ENCODE measurements around the gene SMIM3.
"Not testable (repeated sequence)": the region's sequence is repeated elsewhere in the genome, so short reads cannot be mapped to it uniquely, and the experiment has no call there.

SMIM3 gene

GRCh38 chr5:150801117-150801927, 22.8 kb downstream of the SMIM3 start:
- peaks cover 6% of the 10 kb centered on the region; the same call in 1 of the 2 replicates for H3K36me3 ChIP-seq (ENCODE audit: insufficient read depth, low read depth, low read length)
- peak overlapping the region; percentile 72; the same call in 1 of the 2 replicates for H3K9ac ChIP-seq (ENCODE audit: low read depth, low read length)
- peaks cover 3% of the 10 kb centered on the region; the same call in 1 of the 2 replicates for H3K4me1 ChIP-seq (ENCODE audit: insufficient read depth, low read length)
- H3K27me3 ChIP-seq (ENCODE audit: insufficient read depth, low read length) = no peaks in the 10 kb centered on the region
- H3K27ac ChIP-seq (ENCODE audit: low read length) = no peak overlapping the region
- peak overlapping the region; percentile 79 for H3K4me3 ChIP-seq (ENCODE audit: low read length)
- H3K9me3 ChIP-seq (ENCODE audit: insufficient read depth, low read depth, low read length) = no peaks in the 10 kb centered on the region; the same call in 1 of the 2 replicates

- Histone ChIP-seq H3K9me3 (ENCODE audit: insufficient read depth, low read depth, low read length) (no peaks in the 10 kb centered on the region; the same call in none of the 2 replicates), H3K4me3 (ENCODE audit: low read length) (no peak overlapping the region), H3K27me3 (ENCODE audit: insufficient read depth, low read length) (no peaks in the 10 kb centered on the region), H3K36me3 (ENCODE audit: insufficient read depth, low read depth, low read length) (no peaks in the 10 kb centered on the region), H3K27ac (ENCODE audit: low read length) (no peak overlapping the region), H3K4me1 (ENCODE audit: insufficient read depth, low read length) (peaks cover 3% of the 10 kb centered on the region; the same call in 1 of the 2 replicates), H3K9ac (ENCODE audit: low read depth, low read length) (no peak overlapping the region)
Measured at GRCh38 chr5:150804388-150804787, 25.8 kb downstream of the SMIM3 start.

- no peaks in the 10 kb centered on the region for H3K4me1 ChIP-seq (ENCODE audit: insufficient read depth, low read length)
- no peak overlapping the region for H3K4me3 ChIP-seq (ENCODE audit: low read length)
- no peaks in the 10 kb centered on the region for H3K36me3 ChIP-seq (ENCODE audit: insufficient read depth, low read depth, low read length)
- no peaks in the 10 kb centered on the region for H3K27me3 ChIP-seq (ENCODE audit: insufficient read depth, low read length)
- no peak overlapping the region for H3K9ac ChIP-seq (ENCODE audit: low read depth, low read length)
- no peaks in the 10 kb centered on the region; the same call in none of the 2 replicates for H3K9me3 ChIP-seq (ENCODE audit: insufficient read depth, low read depth, low read length)
- no peak overlapping the region for H3K27ac ChIP-seq (ENCODE audit: low read length)
Measured at GRCh38 chr5:150809363-150809762, 30.8 kb downstream of the SMIM3 start.

DNA sequence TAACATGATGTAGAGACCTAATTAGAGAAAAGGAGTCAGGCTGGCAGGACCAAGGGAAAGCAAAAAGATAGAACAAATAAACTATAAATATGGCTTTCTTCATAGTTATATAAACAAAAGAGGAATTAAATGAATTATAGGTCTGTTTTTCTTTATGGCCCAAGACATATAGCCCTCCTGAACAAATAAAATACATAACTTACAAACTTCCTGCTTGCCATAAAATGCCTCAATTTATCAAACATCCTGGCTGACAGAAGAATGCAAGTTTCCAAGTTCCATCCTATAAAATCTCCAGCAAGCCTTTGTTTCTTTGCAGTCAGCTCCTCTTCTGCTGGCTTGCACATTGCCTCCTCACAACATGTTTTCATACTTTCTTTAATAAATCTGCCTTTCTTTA, 36.5 kb downstream of the SMIM3 start:
- no peaks in the 10 kb centered on the region for H3K4me1 ChIP-seq (ENCODE audit: insufficient read depth, low read length)
- H3K9ac ChIP-seq (ENCODE audit: low read depth, low read length) = no peak overlapping the region
- H3K27ac ChIP-seq (ENCODE audit: low read length) = no peak overlapping the region
- H3K4me3 ChIP-seq (ENCODE audit: low read length) = no peak overlapping the region
- no peaks in the 10 kb centered on the region for H3K9me3 ChIP-seq (ENCODE audit: insufficient read depth, low read depth, low read length)
- H3K36me3 ChIP-seq (ENCODE audit: insufficient read depth, low read depth, low read length) = no peaks in the 10 kb centered on the region
- no peaks in the 10 kb centered on the region for H3K27me3 ChIP-seq (ENCODE audit: insufficient read depth, low read length)

DNA sequence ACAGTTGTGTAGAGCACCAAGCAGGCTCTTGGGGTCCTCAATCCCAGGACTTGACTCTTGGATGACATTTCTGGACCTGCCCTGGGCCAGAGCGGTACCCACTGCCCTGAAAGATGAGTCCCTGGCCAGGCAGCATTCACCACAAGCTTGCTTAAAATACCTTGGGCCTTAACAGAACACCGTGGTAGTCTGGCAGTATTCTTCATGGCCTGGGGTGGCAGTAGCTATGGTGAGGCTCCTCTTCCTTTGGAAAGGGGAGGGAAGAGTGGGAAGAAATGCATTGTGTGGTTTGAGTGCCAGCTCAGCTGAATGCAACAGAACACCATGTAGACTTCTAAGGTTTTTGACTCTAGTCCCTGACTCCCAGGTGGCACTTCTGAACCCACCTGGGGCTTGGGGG, 38.4 kb downstream of the SMIM3 start:
- no peaks in the 10 kb centered on the region for H3K27me3 ChIP-seq (ENCODE audit: insufficient read depth, low read length)
- no peak overlapping the region for H3K9ac ChIP-seq (ENCODE audit: low read depth, low read length)
- no peaks in the 10 kb centered on the region for H3K36me3 ChIP-seq (ENCODE audit: insufficient read depth, low read depth, low read length)
- no peak overlapping the region for H3K4me3 ChIP-seq (ENCODE audit: low read length)
- H3K4me1 ChIP-seq (ENCODE audit: insufficient read depth, low read length) = no peaks in the 10 kb centered on the region
- H3K9me3 ChIP-seq (ENCODE audit: insufficient read depth, low read depth, low read length) = peaks cover 6% of the 10 kb centered on the region
- no peak overlapping the region for H3K27ac ChIP-seq (ENCODE audit: low read length)

DNA sequence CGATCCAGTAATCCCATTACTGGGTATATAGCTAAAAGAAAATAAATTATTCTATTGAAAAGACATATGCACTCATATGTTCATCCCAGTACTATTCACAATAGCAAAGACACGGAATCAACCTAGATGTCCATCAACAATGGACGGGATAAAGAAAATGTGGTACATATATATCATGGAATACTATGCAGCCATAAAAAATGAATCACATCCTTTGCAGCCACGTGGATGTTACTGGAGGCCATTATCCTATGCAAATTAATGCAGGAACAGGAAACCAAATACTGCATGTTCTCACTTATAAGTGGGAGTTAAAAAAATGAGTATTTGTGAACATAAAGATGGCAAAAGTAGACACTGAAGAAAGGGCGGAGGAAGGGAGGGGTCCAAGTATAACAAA, 51.2 kb downstream of the SMIM3 start:
- Histone ChIP-seq H3K9me3 (ENCODE audit: insufficient read depth, low read depth, low read length) (peaks cover 32% of the 10 kb centered on the region), H3K4me3 (ENCODE audit: low read length) (no peak overlapping the region), H3K9ac (ENCODE audit: low read depth, low read length) (no peak overlapping the region), H3K27ac (ENCODE audit: low read length) (no peak overlapping the region), H3K4me1 (ENCODE audit: insufficient read depth, low read length) (no peaks in the 10 kb centered on the region), H3K27me3 (ENCODE audit: insufficient read depth, low read length) (no peaks in the 10 kb centered on the region), H3K36me3 (ENCODE audit: insufficient read depth, low read depth, low read length) (no peaks in the 10 kb centered on the region)

DNA sequence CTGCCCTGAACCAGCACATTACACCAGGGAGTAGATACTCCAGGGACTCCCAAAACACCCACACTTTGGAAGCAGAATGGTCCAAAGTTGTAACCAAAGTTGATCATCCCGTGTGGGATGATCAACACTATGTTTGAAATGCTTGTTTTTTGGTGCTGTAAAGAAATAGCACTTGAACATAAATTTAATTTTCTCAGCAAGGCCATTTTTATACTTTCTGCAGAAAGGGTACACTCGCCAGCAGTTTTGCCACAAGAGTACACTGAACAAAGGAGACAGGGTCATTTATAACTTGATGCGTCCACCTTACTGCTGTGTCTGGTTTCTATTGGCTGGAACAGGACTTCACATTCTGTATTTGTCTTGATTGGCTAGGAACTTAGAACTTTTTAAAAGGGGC, 53.3 kb downstream of the SMIM3 start:
- H3K9me3 ChIP-seq (ENCODE audit: insufficient read depth, low read depth, low read length) = peaks cover 34% of the 10 kb centered on the region
- not testable (repeated sequence) for H3K4me1 ChIP-seq (ENCODE audit: insufficient read depth, low read length); H3K27me3 ChIP-seq (ENCODE audit: insufficient read depth, low read length); H3K4me3 ChIP-seq (ENCODE audit: low read length); H3K9ac ChIP-seq (ENCODE audit: low read depth, low read length); H3K27ac ChIP-seq (ENCODE audit: low read length); H3K36me3 ChIP-seq (ENCODE audit: insufficient read depth, low read depth, low read length)

DNA sequence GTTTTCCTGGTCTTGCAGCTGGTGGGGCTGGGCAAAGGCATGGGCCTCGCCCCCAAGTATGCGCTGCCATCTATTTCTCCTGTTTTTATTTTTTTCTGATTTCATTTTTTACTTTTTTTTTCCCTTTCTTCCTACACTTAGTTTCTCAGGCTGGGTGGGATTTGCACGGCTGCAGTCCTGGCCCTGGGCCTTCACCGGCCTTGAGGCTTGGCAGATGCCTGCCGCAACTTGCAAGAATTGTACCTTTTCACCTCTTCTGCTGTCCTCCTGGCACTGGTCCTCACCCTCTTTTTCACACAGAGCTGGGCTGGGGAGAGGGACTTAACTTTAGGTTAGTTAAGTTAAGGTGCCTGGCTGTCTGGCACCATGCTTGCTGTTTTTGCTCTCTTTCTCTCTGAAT, 57.5 kb downstream of the SMIM3 start:
- Histone ChIP-seq H3K27me3 (ENCODE audit: insufficient read depth, low read length) (peaks cover 9% of the 10 kb centered on the region; the same call in 1 of the 2 replicates), H3K9ac (ENCODE audit: low read depth, low read length) (no peak overlapping the region), H3K9me3 (ENCODE audit: insufficient read depth, low read depth, low read length) (peaks cover 24% of the 10 kb centered on the region)

DNA sequence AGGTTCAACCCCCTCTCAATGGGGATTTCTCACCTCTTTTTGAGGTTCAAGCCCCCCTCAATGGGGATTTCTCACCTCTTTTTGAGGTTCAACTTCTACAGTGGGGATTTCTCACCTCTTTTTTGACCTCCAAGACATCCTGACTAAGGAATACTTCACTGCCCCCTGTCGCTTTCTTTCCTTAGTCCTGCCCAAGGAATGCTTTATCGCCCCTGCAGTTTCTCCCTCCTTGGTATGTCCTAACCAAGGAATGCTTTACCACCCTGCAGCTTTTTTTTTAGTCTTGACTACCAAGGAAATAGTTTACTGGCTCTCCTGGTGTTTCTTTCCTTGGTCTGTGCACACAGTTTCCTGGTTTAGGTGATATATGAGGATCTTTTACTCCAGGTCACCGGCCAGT, 58.1 kb downstream of the SMIM3 start:
- Histone ChIP-seq H3K36me3 (ENCODE audit: insufficient read depth, low read depth, low read length) (no peaks in the 10 kb centered on the region), H3K9ac (ENCODE audit: low read depth, low read length) (no peak overlapping the region), H3K4me3 (ENCODE audit: low read length) (no peak overlapping the region), H3K4me1 (ENCODE audit: insufficient read depth, low read length) (no peaks in the 10 kb centered on the region), H3K27me3 (ENCODE audit: insufficient read depth, low read length) (peaks cover 9% of the 10 kb centered on the region; the same call in 1 of the 2 replicates), H3K9me3 (ENCODE audit: insufficient read depth, low read depth, low read length) (peaks cover 17% of the 10 kb centered on the region), H3K27ac (ENCODE audit: low read length) (no peak overlapping the region)

More for the DNA sequence above, 57.5 kb downstream of the SMIM3 start:
- Histone ChIP-seq H3K27ac (ENCODE audit: low read length) (no peak overlapping the region), H3K36me3 (ENCODE audit: insufficient read depth, low read depth, low read length) (no peaks in the 10 kb centered on the region), H3K4me1 (ENCODE audit: insufficient read depth, low read length) (no peaks in the 10 kb centered on the region), H3K4me3 (ENCODE audit: low read length) (no peak overlapping the region)

GRCh38 chr5:150845185-150845859, 66.8 kb downstream of the SMIM3 start:
- H3K4me1 ChIP-seq (ENCODE audit: insufficient read depth, low read length); H3K9me3 ChIP-seq (ENCODE audit: insufficient read depth, low read depth, low read length); H3K9ac ChIP-seq (ENCODE audit: low read depth, low read length); H3K36me3 ChIP-seq (ENCODE audit: insufficient read depth, low read depth, low read length); H3K4me3 ChIP-seq (ENCODE audit: low read length); H3K27ac ChIP-seq (ENCODE audit: low read length): not testable (repeated sequence)
- peaks cover 13% of the 10 kb centered on the region for H3K27me3 ChIP-seq (ENCODE audit: insufficient read depth, low read length)

GRCh38 chr5:150846308-150846653, 67.7 kb downstream of the SMIM3 start, which contains the start of gene IRGM:
IRGM (plus strand) TSS chr5:150846521; CDS start chr5:150848124, 1,603 bp downstream.
- not testable (repeated sequence) for H3K36me3 ChIP-seq (ENCODE audit: insufficient read depth, low read depth, low read length); H3K9ac ChIP-seq (ENCODE audit: low read depth, low read length); H3K27ac ChIP-seq (ENCODE audit: low read length); H3K4me1 ChIP-seq (ENCODE audit: insufficient read depth, low read length); H3K4me3 ChIP-seq (ENCODE audit: low read length); H3K9me3 ChIP-seq (ENCODE audit: insufficient read depth, low read depth, low read length); H3K27me3 ChIP-seq (ENCODE audit: insufficient read depth, low read length)

All from iPS-20b (cell line).